K562 (cell line): Measurements from ENCODE around the gene OR51V1.

Source experiments
- BRD4 ChIP-seq: fragments of 200-600 bp; sonication (generic); IDR thresholded peaks from 2 replicates; pipeline ENCODE4 v1.6.1; 2017; ENCODE audit warnings: inconsistent platforms
- EWSR1 ChIP-seq: fragments of 450-650 bp; IDR thresholded peaks from 2 replicates; pipeline ENCODE4 v1.6.1; 2018; ENCODE audit warnings: borderline replicate concordance, mild to moderate bottlenecking, low read depth, moderate library complexity; ENCODE audit not compliant: partially characterized antibody
- MAFG ChIP-seq: fragments of 450-650 bp; conservative IDR thresholded peaks from 2 replicates; pipeline ENCODE4 v1.6.1; 2016; ENCODE audit warnings: missing genetic modification characterization, missing compliant biosample characterization
- MEIS2 ChIP-seq: fragments of 450-650 bp; IDR thresholded peaks from 2 replicates; pipeline ENCODE4 v1.6.1; 2014; ENCODE audit warnings: mild to moderate bottlenecking; ENCODE audit not compliant: partially characterized antibody
- PHF8 ChIP-seq: fragments of 200-600 bp; sonication (generic); IDR thresholded peaks from 2 replicates; pipeline ENCODE4 v1.6.1; 2012; ENCODE audit warnings: mixed run types, mild to moderate bottlenecking, inconsistent platforms, low read length, moderate library complexity, borderline replicate concordance
- SMARCA4 ChIP-seq: fragments of 450-650 bp; IDR thresholded peaks from 2 replicates; pipeline ENCODE4 v1.6.1; 2016
- ZNF143 ChIP-seq: sonication (generic); formaldehyde crosslinking; IDR thresholded peaks from 2 replicates; pipeline ENCODE4 v1.9.0; 2022; ENCODE audit warnings: mild to moderate bottlenecking, missing genetic modification reagents
- ZNF274 ChIP-seq: IDR thresholded peaks from 2 replicates; pipeline ENCODE4 v1.6.1; 2011; ENCODE audit warnings: low read depth, mild to moderate bottlenecking, low read length, moderate library complexity, borderline replicate concordance
- ZNF707 ChIP-seq: fragments of 250-450 bp; sonication (Bioruptor Pico); conservative IDR thresholded peaks from 2 replicates; pipeline ENCODE4 v1.8.0; 2022; ENCODE audit warnings: inconsistent platforms, mild to moderate bottlenecking, moderate library complexity
- TF ChIP-seq, protein P1 (sequence below): sonication (generic); formaldehyde crosslinking; IDR thresholded peaks from 2 replicates; pipeline ENCODE4 v1.8.1; 2022; ENCODE audit warnings: missing genetic modification reagents
- TF ChIP-seq, protein P2 (sequence below), 3 experiments: IDR thresholded peaks in 2 of 3; conservative IDR thresholded peaks in 1 of 3; 2 replicates each; pipeline ENCODE4 v1.5.1; 2011 to 2012; ENCODE audit warnings: low read length in 3 of 3, mild to moderate bottlenecking in 3 of 3, control low read depth in 2 of 3, improper control_type of control experiment in 1 of 3, inconsistent platforms in 1 of 3, low read depth in 1 of 3, mixed read lengths in 1 of 3, moderate library complexity in 1 of 3; ENCODE audit not compliant: insufficient read depth in 2 of 3

DNA sequence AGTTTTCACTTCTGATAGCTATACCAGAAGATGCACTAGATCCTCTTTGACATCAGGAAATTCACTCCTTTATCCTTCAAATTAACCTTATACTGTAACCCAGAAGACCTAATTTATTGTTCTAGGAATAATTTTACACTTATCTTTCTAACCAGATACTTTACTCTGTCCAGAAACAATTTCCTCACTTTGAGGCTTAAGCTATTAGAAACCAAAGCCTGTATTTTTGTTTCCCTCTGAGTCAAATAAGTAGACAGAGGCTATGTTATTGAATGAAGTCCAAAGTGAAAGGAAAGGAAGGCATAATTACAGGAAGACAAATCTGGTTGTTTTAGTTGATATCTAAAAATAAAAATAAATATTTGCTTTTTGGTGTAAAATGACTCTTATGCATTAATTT lies 2.2 kb downstream of the OR51V1 start:
- no peak for TF ChIP-seq PHF8
- TF ChIP-seq, protein P1, sequence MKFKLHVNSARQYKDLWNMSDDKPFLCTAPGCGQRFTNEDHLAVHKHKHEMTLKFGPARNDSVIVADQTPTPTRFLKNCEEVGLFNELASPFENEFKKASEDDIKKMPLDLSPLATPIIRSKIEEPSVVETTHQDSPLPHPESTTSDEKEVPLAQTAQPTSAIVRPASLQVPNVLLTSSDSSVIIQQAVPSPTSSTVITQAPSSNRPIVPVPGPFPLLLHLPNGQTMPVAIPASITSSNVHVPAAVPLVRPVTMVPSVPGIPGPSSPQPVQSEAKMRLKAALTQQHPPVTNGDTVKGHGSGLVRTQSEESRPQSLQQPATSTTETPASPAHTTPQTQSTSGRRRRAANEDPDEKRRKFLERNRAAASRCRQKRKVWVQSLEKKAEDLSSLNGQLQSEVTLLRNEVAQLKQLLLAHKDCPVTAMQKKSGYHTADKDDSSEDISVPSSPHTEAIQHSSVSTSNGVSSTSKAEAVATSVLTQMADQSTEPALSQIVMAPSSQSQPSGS (CRISPR knock-in tag) = no peak
- TF ChIP-seq, protein P2, sequence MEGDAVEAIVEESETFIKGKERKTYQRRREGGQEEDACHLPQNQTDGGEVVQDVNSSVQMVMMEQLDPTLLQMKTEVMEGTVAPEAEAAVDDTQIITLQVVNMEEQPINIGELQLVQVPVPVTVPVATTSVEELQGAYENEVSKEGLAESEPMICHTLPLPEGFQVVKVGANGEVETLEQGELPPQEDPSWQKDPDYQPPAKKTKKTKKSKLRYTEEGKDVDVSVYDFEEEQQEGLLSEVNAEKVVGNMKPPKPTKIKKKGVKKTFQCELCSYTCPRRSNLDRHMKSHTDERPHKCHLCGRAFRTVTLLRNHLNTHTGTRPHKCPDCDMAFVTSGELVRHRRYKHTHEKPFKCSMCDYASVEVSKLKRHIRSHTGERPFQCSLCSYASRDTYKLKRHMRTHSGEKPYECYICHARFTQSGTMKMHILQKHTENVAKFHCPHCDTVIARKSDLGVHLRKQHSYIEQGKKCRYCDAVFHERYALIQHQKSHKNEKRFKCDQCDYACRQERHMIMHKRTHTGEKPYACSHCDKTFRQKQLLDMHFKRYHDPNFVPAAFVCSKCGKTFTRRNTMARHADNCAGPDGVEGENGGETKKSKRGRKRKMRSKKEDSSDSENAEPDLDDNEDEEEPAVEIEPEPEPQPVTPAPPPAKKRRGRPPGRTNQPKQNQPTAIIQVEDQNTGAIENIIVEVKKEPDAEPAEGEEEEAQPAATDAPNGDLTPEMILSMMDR (IDR thresholded peaks at IDR 0.05 in 2 of 3, conservative IDR thresholded peaks at IDR 0.05 in 1 of 3; ENCODE audit: insufficient read depth in 2 of 3, low read depth in 1 of 3, low read length in 3 of 3) = no peak
- TF ChIP-seq ZNF274 = no peak
- peak; percentile 42 for TF ChIP-seq MEIS2
- no peak for TF ChIP-seq ZNF143 (CRISPR knock-in tag)
- no peak for TF ChIP-seq MAFG (tag)
- TF ChIP-seq SMARCA4 = no peak
- TF ChIP-seq BRD4 = no peak
- TF ChIP-seq ZNF707 (CRISPR knock-in tag) = no peak
- TF ChIP-seq EWSR1 = no peak
